HG03066 (cell line): ENCODE results near the gene LYPD5.
A peak's percentile ranks its signal among the peaks of the same experiment; 100 is the strongest.
"Not testable (repeated sequence)": the region's sequence is repeated elsewhere in the genome, so short reads cannot be mapped to it uniquely, and the experiment has no call there.

ENCODE experiments used
- ATAC-seq: cut with Tn5 transposase; IDR thresholded peaks from one replicate; pipeline ENCODE4 v1.9.1; 2021; ENCODE audit warnings: low read depth; ENCODE audit not compliant: unreplicated experiment

Gene LYPD5

GRCh38 chr19:43806848-43807247, 4.6 kb upstream of the LYPD5 start:
- ATAC-seq = no peak

GRCh38 chr19:43806401-43806800, 4.2 kb upstream of the LYPD5 start:
- not testable (repeated sequence) for ATAC-seq

DNA sequence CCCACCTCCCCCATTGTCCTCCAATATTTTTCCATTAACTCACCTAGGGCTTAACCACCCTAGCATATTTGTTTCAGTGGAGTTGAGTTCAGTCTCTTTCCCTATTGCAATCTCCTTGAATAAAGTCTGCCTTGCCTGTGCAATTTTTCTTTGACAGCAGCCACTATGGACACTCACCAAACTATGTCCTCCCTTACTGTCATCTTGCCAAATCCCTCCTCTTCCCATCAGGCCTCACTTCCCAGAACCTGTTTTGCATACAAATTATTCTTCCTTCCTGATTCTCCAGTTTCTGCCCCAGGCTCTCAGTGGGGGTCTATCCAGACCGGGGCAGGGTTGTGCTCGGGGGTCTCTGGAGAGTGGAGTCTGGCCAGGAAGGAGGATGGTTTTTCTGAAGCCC, 2.2 kb upstream of the LYPD5 start:
- no peak for ATAC-seq

GRCh38 chr19:43799502-43800142, 2.6 kb downstream of the LYPD5 start:
- no peak for ATAC-seq

DNA sequence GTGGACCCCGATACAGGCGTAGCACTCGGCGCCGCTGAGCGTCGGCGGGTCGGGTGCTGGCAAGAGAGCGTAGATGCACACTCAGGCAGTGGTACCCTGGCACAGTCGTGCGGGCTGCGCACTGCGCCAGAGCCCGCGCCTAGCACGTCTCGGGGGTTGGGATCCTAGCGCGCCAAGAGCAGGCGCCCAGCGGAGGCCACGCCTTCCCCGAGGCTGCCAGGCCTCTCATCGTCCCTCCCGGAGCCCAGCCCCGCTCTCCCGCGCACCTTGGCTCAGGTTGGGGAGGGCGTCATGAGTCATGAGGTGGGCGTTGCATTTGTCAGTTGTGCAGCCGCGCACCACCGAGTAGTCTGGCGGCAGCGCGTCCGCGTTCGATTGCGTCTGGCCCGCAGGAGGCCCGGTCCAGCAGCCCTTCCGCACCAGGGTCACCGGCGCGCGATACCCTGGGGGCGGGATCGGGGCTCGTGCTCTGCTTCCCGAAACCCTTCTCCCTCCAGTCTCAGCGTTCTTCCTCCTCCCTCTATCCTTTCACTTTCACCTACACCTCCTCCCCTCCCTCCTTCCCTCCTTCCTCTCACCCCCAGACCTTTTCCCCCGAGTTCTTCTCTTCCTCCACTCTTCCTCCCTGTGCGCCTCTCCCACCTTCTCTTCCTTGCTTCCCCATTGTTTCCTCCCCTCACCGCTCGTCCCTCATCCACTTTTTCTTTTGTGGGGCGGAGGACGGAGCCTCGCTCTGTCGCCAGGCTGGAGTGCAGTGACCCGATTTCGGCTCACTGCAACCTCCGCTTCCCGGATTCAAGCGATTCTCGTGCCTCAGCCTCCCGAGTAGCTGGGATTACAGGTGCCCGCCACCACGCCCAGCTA, 3.5 kb downstream of the LYPD5 start:
- ATAC-seq = no peak

- no peak for ATAC-seq
These were observed 4.2 kb downstream of the LYPD5 start for GRCh38 chr19:43798026-43798545.

DNA sequence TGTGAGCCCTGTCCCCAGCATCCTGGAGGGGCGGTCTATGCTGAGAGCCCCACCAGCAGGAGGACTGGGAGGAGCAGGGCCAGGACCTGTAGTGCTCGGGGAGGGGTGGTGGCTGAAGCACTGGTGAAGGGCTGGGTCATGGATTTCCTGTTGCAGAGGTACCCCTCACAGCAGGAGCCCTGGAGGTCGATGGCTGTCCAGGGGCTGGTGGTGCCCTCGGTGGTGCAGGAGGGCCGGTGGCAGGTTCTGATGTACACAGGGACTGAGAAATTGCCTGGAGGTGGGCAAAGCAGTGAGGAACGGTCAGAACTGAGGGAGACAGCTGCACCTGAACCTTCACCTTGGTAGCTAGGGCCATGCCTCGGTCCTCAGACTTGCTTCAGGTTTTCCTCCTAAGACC, 4.7 kb downstream of the LYPD5 start:
- ATAC-seq = no peak

GRCh38 chr19:43797118-43797517, 5.1 kb downstream of the LYPD5 start:
- no peak for ATAC-seq

DNA sequence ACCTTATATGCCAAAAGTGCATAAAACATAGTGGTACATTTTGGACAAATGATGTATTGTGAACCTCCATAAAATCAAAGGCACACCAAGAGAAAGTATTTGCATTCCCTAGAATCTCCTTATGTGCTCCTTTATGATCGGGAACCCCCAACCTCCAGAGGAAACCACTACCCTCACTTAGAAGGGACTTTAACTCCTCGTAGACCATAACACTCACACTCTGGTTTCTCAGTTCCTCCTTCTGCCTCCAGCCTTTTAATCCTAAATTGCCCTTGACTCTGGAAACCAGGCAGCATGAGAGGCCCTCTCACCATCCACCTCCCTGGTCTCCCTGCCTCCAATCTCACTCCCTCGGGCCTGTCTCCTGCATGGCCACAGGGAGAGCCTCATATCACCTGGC, 11.7 kb downstream of the LYPD5 start:
- ATAC-seq = no peak

- ATAC-seq = no peak
These were observed 13.2 kb downstream of the LYPD5 start for GRCh38 chr19:43789029-43789428.

DNA sequence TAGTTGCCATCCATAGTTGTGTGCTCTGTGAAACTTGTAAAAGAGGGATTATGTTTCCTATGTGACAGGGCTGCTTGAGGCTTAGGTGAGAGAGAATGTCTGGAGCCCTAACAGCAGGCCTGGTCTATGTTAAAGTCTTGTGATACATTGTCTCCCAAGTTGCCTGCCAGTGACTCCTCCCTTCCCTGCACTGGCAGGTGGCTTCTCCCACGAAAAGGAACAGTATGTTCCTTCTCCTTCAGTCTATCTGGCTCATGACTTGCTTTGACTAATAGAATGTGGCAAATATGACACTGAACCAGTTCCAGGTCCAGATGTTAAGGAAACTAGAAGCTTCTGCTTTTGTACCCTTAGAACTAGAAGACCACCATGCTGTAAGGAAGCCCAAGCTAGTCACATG, 15.6 kb downstream of the LYPD5 start:
- no peak for ATAC-seq

DNA sequence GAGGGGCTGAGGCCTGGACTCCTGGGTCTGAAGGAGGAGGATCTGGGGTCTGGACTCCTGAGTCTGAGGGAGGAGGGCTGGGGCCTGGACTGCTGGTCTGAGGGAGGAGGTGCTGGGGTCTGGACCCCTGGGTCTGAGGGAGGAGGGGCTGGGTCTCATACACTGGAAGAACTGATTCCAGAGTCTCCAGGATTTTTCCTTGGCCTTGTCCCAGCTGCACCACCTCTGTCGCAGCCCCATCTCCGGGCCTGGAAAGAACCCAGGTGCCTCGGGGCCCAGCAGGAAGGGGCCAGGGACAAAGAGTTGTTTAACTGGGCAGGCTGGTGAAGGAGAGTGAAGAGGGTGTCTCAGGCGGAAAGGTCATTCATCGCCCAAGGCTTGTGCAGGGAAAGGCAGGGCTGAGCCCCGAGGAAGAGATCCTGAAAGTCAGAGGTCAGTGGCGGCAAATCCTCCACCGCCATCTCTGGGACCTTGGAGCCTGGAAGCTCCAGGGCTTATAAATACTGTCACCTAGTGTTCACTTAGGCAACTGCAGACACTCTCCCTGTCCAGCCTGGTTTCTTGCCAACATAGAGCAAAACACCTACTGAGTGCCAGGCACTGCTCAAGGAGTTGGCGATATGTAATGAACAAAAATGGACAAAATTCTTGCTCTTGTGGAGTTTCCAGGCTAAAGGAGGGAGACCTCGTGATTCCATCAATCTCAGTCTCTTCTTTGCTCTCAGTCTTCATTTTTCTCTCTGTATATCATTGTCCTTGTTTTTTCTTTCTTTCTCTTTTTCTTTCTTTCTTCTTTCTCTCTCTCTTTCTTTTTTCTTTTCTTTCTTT, 17.1 kb downstream of the LYPD5 start:
- ATAC-seq = peak; percentile 52

- no peak for ATAC-seq
These were observed 17.8 kb downstream of the LYPD5 start for GRCh38 chr19:43784241-43784980.

GRCh38 chr19:43783636-43784035, 18.6 kb downstream of the LYPD5 start:
- no peak for ATAC-seq

DNA sequence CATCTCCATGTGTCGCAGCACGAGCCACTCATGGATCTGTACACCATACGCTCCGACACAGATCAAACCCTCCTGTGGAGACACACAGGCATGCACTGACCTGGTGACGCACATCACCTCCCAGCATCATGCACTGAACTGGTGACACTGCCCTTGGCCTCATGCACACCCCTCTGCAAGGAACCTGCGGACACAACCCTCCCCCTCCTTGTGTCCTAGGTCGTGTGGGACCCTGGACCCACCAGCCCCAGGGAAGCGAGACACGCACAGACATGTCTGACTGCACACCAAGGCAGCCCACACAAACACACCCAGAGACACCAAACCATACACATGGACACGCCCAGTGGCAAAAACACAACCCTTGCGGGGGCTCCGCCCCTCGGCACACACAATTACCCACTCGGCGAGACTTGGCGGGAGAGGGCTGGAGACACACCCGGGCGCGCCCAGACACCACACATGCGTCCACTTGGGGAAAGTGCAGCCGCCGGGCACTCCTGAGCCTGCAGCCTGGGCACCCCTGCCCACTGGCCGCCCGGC, 19.5 kb downstream of the LYPD5 start:
- no peak for ATAC-seq

DNA sequence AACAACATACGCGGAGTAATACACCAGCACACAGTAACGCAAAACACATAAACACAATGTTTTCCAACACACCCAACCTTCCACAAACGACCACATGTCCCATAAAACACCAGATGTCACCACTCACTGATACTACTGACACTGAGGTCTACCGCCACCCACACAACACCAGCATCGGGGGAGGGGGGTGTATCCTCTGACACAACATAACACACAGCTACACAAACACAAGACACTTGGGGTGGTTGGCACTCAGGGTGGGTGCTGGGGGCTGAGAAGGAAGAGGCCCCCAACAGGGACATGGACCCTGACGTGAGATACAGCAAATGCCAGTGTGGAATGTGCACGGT, 20.0 kb downstream of the LYPD5 start:
- ATAC-seq = no peak

DNA sequence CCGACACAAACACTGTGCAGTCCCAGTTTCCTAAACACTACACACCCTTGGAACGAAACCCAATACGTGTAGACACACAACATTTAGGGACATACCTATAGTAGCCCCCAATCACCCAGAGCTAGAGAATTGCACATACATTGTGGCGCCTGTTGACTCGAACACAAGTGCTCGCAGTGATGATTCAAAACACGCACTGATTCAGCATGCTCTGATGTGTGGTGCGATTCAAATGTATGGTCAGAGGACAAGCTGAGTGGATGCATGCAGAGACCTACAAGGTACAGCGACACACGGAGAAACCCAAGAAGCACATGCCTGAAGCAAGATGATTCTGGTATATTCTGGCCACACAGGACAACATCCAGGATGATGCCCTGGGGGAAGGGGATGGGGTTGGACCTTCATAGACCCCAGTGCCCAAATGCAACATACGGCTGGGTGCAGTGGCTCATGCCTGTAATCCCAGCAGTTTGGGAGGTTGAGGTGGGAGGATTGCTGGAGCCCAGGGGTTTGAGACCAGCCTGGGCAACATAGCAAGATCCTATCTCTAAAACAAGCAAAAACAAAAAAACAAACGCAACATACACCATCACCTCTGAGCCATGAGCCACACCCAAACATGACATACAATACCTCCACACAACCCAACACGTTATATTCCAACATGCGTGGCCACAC, 20.5 kb downstream of the LYPD5 start:
- ATAC-seq = no peak

DNA sequence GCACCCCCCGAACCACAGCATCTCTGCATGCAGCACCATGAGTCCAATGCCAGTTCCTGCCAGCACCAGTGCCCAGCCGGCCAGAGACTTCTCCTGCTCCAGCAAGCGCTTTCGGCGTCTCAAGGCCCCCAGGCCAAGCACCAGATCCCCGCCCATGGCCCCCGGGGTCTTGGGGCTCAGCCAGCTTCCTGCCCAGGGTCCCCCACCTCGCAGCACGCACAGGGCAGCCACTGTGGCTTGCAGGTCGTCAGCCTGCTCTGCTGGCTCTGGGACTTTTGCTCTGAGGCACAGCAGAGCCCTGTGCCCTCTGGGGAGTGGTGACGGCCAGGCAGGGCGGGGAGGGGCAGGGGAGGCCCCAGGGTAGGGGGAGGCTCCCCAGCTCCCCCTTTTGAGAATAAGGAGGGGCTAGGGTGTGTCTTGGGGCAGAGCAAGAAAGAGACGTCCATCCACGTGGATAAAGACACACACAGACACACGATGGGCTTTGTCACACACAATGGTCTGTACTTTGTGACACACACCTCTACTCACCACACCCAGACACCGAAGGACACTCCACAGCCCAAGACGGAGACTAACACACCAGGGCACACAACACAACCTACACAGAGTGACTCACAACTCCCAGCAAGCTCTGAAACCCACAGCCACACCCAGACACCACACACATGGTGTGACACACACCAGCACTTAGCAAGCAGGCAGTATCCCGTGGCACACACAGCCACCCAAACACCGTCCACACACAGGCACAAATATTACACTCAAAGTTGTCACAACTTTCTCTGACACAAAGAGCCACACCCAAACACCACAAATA, 21.3 kb downstream of the LYPD5 start, which contains the start of gene KCNN4:
Gene KCNN4, minus strand, starts transcription at position 268 of the 820 bp plus-strand sequence. Its CDS starts 112 bp downstream, at position 156.
- no peak for ATAC-seq

DNA sequence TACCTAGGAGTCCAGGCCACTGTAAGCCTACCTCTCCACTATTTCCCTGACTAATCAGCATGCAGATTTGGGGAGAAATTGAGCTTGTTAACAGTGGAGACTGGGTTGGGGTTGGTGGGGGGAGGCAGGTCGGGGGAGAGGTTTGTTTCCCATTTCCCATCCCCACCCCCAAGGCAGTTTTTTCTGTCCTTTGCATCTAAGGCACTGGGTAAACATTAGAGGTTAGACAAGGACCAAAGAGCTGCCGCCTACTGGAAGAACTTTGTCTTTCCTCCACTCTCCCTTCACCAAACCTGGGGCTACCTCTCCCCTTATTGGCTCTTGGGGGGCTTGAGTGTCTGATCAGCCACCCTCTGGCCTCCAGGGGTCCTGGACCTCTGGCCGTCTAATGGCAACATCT, 22.4 kb downstream of the LYPD5 start:
- ATAC-seq = no peak
